ENCODE results near the gene RPLP2.

RPLP2 gene

GRCh38 chr11:811446-812245 is 1.9 kb downstream of the RPLP2 start:
- TF ChIP-seq CTCF (IDR thresholded peaks at IDR 0.05; ENCODE audit: low read length, missing control alignments) = no peak
- H3K4me3 ChIP-seq (replicated peaks; ENCODE audit: low read depth, low read length) = peak overlapping the region; percentile 90
- peak; percentile 37 for DNase-seq (ENCODE audit: low read depth)

- H3K4me3 ChIP-seq (replicated peaks; ENCODE audit: low read depth, low read length) = no peak overlapping the region
- no peak for DNase-seq (ENCODE audit: low read depth)
- no peak for TF ChIP-seq CTCF (IDR thresholded peaks at IDR 0.05; ENCODE audit: low read length, missing control alignments)
Observed at GRCh38 chr11:812390-812789, 2.6 kb downstream of the RPLP2 start.

- DNase-seq (ENCODE audit: low read depth) = no peak
- TF ChIP-seq CTCF (IDR thresholded peaks at IDR 0.05; ENCODE audit: low read length, missing control alignments) = no peak
- no peak overlapping the region for H3K4me3 ChIP-seq (replicated peaks; ENCODE audit: low read depth, low read length)
Observed at GRCh38 chr11:813072-813455, 3.3 kb downstream of the RPLP2 start.

GRCh38 chr11:813456-814096 is 3.8 kb downstream of the RPLP2 start:
- H3K4me3 ChIP-seq (replicated peaks; ENCODE audit: low read depth, low read length) = no peak overlapping the region
- DNase-seq (ENCODE audit: low read depth) = no peak
- TF ChIP-seq CTCF (IDR thresholded peaks at IDR 0.05; ENCODE audit: low read length, missing control alignments) = no peak

- no peak for TF ChIP-seq CTCF (IDR thresholded peaks at IDR 0.05; ENCODE audit: low read length, missing control alignments)
- DNase-seq (ENCODE audit: low read depth) = no peak
- no peak overlapping the region for H3K4me3 ChIP-seq (replicated peaks; ENCODE audit: low read depth, low read length)
Observed at GRCh38 chr11:815675-816432, 6.1 kb downstream of the RPLP2 start.

GRCh38 chr11:816433-816779 is 6.6 kb downstream of the RPLP2 start:
- no peak for DNase-seq (ENCODE audit: low read depth)
- no peak overlapping the region for H3K4me3 ChIP-seq (replicated peaks; ENCODE audit: low read depth, low read length)
- no peak for TF ChIP-seq CTCF (IDR thresholded peaks at IDR 0.05; ENCODE audit: low read length, missing control alignments)
